Measurements from ENCODE around the gene LYPD6B.

Gene LYPD6B

DNA sequence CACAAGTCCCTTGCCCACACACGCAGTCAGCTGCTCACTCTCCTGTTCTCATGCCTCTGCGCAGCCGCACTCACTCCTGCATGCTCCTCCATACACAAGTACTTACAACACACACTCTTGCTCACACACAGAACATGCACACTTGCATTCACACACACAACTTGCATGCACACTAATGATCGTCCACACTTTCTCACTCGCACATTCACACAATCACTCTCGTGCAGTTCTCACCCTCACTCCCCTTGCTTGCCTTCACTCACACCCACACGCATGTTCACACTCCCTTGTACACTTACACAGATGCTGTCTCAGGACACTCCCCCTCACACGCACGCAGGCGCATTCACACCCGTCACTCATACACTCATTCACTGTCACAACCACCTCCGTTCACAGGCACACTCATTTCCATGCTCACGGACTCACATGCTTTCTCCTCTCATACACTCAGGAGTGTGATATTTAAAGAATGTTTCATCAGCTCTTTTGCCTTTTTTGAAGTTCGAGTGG lies 36.1 kb upstream of the LYPD6B start:
- Histone ChIP-seq H3K79me2 (ENCODE audit: insufficient read depth, low read length) (no peaks in the 10 kb centered on the region), H3K27ac (ENCODE audit: low read depth, low read length) (no peak overlapping the region), H3K9me2 (replicated peaks; ENCODE audit: insufficient read depth, low read length) (no peaks in the 10 kb centered on the region), H3K27me3 (ENCODE audit: low read length) (no peaks in the 10 kb centered on the region), H3K9ac (ENCODE audit: low read length) (no peak overlapping the region), H3K4me3 (ENCODE audit: insufficient read depth, low read length, poor library complexity, severe bottlenecking) (no peak overlapping the region), H3F3A (ENCODE audit: insufficient read depth) (no peaks in the 10 kb centered on the region), H3K36me3 (ENCODE audit: low read length) (no peaks in the 10 kb centered on the region), H2AFZ (ENCODE audit: low read depth, low read length, severe bottlenecking) (no peak overlapping the region), H3K9me3 (ENCODE audit: insufficient read depth, low read length) (no peaks in the 10 kb centered on the region), H3K4me2 (ENCODE audit: low read depth, low read length, poor library complexity, severe bottlenecking) (no peak overlapping the region), H4K20me1 (ENCODE audit: low read depth, low read length) (no peaks in the 10 kb centered on the region)
- no peak for TF ChIP-seq EZH2phosphoT487 (conservative IDR thresholded peaks at IDR 0.05; ENCODE audit: low read length)
- TF ChIP-seq, protein P1, sequence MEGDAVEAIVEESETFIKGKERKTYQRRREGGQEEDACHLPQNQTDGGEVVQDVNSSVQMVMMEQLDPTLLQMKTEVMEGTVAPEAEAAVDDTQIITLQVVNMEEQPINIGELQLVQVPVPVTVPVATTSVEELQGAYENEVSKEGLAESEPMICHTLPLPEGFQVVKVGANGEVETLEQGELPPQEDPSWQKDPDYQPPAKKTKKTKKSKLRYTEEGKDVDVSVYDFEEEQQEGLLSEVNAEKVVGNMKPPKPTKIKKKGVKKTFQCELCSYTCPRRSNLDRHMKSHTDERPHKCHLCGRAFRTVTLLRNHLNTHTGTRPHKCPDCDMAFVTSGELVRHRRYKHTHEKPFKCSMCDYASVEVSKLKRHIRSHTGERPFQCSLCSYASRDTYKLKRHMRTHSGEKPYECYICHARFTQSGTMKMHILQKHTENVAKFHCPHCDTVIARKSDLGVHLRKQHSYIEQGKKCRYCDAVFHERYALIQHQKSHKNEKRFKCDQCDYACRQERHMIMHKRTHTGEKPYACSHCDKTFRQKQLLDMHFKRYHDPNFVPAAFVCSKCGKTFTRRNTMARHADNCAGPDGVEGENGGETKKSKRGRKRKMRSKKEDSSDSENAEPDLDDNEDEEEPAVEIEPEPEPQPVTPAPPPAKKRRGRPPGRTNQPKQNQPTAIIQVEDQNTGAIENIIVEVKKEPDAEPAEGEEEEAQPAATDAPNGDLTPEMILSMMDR (IDR thresholded peaks at IDR 0.05; ENCODE audit: insufficient read depth, low read length, poor library complexity, severe bottlenecking): no peak

DNA sequence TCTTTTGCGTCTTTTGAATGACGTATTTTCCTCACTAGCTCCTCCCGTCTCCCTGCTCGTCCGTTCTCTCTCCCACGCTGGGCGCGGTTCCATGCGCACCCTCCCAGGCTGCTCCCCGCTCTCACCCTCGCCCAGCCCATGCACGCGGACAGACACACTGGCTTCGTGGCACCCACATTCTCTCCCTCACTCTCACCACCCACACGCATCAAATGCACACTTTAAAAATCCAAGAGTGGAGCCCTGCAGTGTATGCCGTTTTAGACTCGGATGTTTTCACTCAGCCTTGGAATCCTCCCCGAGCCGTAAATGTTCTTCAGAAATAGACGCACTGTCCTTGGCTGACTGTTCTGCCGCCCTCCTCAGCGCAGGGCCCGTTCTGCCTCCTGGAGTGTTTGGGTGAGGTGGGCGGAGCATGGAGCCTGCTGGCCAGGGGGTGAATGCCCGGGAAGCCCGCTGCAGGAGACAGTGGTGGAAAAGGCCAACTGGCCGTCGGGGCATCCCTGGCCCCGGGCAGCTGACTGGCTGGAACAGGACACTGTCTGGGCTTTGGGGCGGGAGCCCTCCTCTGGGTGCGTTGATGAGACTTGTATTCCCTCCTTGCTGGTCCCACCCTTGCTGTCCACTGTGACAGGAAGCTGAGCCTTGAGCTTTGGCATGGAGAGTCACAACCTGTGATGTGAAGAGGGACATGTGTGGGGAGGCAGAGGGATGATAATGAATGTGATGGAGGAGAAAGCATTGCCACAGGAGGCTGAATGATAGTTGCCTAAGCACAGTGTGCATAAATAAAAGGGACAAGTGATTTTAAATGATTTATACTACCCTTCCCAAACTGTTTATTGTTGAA lies 35.4 kb upstream of the LYPD6B start:
- Histone ChIP-seq H3K9ac (ENCODE audit: low read length) (no peak overlapping the region), H3K4me3 (ENCODE audit: insufficient read depth, low read length, poor library complexity, severe bottlenecking) (no peak overlapping the region), H2AFZ (ENCODE audit: low read depth, low read length, severe bottlenecking) (no peak overlapping the region), H3K9me3 (ENCODE audit: insufficient read depth, low read length) (no peaks in the 10 kb centered on the region), H4K20me1 (ENCODE audit: low read depth, low read length) (no peaks in the 10 kb centered on the region), H3K4me2 (ENCODE audit: low read depth, low read length, poor library complexity, severe bottlenecking) (no peak overlapping the region), H3K36me3 (ENCODE audit: low read length) (no peaks in the 10 kb centered on the region), H3K27ac (ENCODE audit: low read depth, low read length) (no peak overlapping the region), H3K79me2 (ENCODE audit: insufficient read depth, low read length) (no peaks in the 10 kb centered on the region), H3F3A (ENCODE audit: insufficient read depth) (no peaks in the 10 kb centered on the region), H3K27me3 (ENCODE audit: low read length) (no peaks in the 10 kb centered on the region), H3K9me2 (replicated peaks; ENCODE audit: insufficient read depth, low read length) (no peaks in the 10 kb centered on the region)
- no peak for TF ChIP-seq EZH2phosphoT487 (conservative IDR thresholded peaks at IDR 0.05; ENCODE audit: low read length)
- TF ChIP-seq, protein P1 (IDR thresholded peaks at IDR 0.05; ENCODE audit: insufficient read depth, low read length, poor library complexity, severe bottlenecking): no peak

DNA sequence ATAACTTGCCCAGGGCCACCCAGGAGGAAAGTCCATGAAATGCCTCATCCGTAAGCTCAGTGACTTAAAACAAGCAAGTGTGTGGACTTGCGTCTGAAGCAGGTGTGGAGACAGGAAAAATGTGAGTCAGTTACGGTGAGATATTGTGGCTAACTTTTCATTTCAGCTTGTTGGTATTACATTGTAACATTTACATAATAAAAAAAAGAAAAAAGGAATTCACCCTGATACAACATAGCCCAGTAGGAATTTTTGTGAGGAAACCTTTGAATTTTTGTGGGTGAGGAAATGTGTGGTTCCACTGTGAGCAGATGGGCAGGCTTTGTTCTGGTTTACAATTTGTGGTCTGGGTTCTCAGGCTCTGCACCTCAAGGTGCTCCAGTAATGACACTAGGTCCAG lies 33.7 kb upstream of the LYPD6B start:
- no peaks in the 10 kb centered on the region for H3K27me3 ChIP-seq (ENCODE audit: low read length)
- H3K79me2 ChIP-seq (ENCODE audit: insufficient read depth, low read length): no peaks in the 10 kb centered on the region
- H3K9ac ChIP-seq (ENCODE audit: low read length): no peak overlapping the region
- no peak overlapping the region for H3K4me3 ChIP-seq (ENCODE audit: insufficient read depth, low read length, poor library complexity, severe bottlenecking)
- H3F3A ChIP-seq (ENCODE audit: insufficient read depth): no peaks in the 10 kb centered on the region
- no peaks in the 10 kb centered on the region for H4K20me1 ChIP-seq (ENCODE audit: low read depth, low read length)
- no peak overlapping the region for H3K27ac ChIP-seq (ENCODE audit: low read depth, low read length)
- TF ChIP-seq EZH2phosphoT487 (conservative IDR thresholded peaks at IDR 0.05; ENCODE audit: low read length): no peak
- TF ChIP-seq, protein P1 (IDR thresholded peaks at IDR 0.05; ENCODE audit: insufficient read depth, low read length, poor library complexity, severe bottlenecking): no peak
- no peak overlapping the region for H2AFZ ChIP-seq (ENCODE audit: low read depth, low read length, severe bottlenecking)
- no peaks in the 10 kb centered on the region for H3K9me3 ChIP-seq (ENCODE audit: insufficient read depth, low read length)
- H3K9me2 ChIP-seq (replicated peaks; ENCODE audit: insufficient read depth, low read length): no peaks in the 10 kb centered on the region
- no peak overlapping the region for H3K4me2 ChIP-seq (ENCODE audit: low read depth, low read length, poor library complexity, severe bottlenecking)
- H3K36me3 ChIP-seq (ENCODE audit: low read length): no peaks in the 10 kb centered on the region
